GM23248 (cell line): ENCODE measurements around the gene IBTK.

Experiments used
- EZH2 ChIP-seq: fragments of 200-600 bp; sonication (generic); IDR thresholded peaks from 2 replicates; pipeline ENCODE4 v1.6.1; 2018; ENCODE audit warnings: antibody characterized with exemption, mild to moderate bottlenecking; ENCODE audit not compliant: insufficient read depth, poor library complexity, severe bottlenecking
- EZH2phosphoT487 ChIP-seq: fragments of 200-600 bp; sonication (generic); IDR thresholded peaks from 2 replicates; pipeline ENCODE4 v1.6.1; 2018; ENCODE audit warnings: antibody characterized with exemption, moderate library complexity, mild to moderate bottlenecking, low read depth; ENCODE audit not compliant: insufficient read depth

DNA sequence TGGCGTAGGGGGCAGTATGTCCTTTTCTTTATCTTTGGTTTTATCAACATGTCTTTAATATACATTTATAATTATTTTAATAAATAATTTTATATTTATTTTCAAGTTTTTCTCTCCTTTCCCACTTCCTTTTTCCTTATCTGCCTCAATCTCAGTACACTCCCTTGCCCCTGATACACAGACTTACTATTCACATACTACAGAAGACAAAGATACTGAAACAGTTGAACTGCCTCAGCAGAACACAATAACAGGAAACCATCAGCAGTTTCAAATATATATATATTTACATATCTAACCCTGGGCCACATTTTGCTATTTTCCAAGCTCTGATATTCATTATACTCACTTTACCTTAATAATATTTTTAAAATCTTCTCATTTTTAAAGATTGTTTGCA, 19.8 kb downstream of the IBTK start:
- TF ChIP-seq EZH2phosphoT487 (no peak), EZH2 (no peak)
